ENCODE data around the gene SDCCAG8. TPM values are rescaled to one million over a fixed set of nuclear protein-coding genes. Genes with fewer than 3 reads are reported as not detected.
A peak's percentile ranks its signal among the peaks of the same experiment; 100 is the strongest.

Gene SDCCAG8
- total and polyA plus RNA-seq, 2 experiments from 2014 or later, result 23.3 to 38.5 TPM

- DNase-seq (ENCODE audit: low read depth in 1 of 2, low spot score in 1 of 2), result no peak
- Histone ChIP-seq H3K27me3 (no peaks in the 10 kb centered on the region), H3K9me3 (ENCODE audit: low read depth) (no peaks in the 10 kb centered on the region), H3K27ac (no peak overlapping the region), H3K4me3 (no peak overlapping the region), H3K36me3 (no peaks in the 10 kb centered on the region), H3K4me1 (ENCODE audit: low read depth) (peaks cover 8% of the 10 kb centered on the region)
- no peak for TF ChIP-seq CTCF (IDR thresholded peaks at IDR 0.05; ENCODE audit: low read depth, low read length)
These were observed 4.5 kb downstream of the SDCCAG8 start for GRCh38 chr1:243260221-243260880.

- H3K4me1 ChIP-seq (ENCODE audit: low read depth), result peaks cover 8% of the 10 kb centered on the region
- no peaks in the 10 kb centered on the region for H3K36me3 ChIP-seq
- no peak overlapping the region for H3K27ac ChIP-seq
- H3K4me3 ChIP-seq, result no peak overlapping the region
- peak in 1 of 2 donors; percentile 52 for DNase-seq (ENCODE audit: low read depth in 1 of 2, low spot score in 1 of 2)
- no peaks in the 10 kb centered on the region for H3K27me3 ChIP-seq
- no peak for TF ChIP-seq CTCF (IDR thresholded peaks at IDR 0.05; ENCODE audit: low read depth, low read length)
- no peaks in the 10 kb centered on the region for H3K9me3 ChIP-seq (ENCODE audit: low read depth)
These were observed 5.5 kb downstream of the SDCCAG8 start for GRCh38 chr1:243261390-243261789.

GRCh38 chr1:243264717-243265116, 8.9 kb downstream of the SDCCAG8 start:
- Histone ChIP-seq H3K27me3 (no peaks in the 10 kb centered on the region), H3K9me3 (ENCODE audit: low read depth) (no peaks in the 10 kb centered on the region), H3K36me3 (no peaks in the 10 kb centered on the region), H3K4me1 (ENCODE audit: low read depth) (peaks cover 9% of the 10 kb centered on the region), H3K27ac (no peak overlapping the region), H3K4me3 (no peak overlapping the region)
- no peak for TF ChIP-seq CTCF (IDR thresholded peaks at IDR 0.05; ENCODE audit: low read depth, low read length)
- DNase-seq (ENCODE audit: low read depth in 1 of 2, low spot score in 1 of 2), result peak in 1 of 2 donors; percentile 87

- Histone ChIP-seq H3K4me3 (no peak overlapping the region), H3K9me3 (ENCODE audit: low read depth) (no peaks in the 10 kb centered on the region), H3K36me3 (no peaks in the 10 kb centered on the region), H3K27ac (no peak overlapping the region), H3K4me1 (ENCODE audit: low read depth) (peaks cover 16% of the 10 kb centered on the region), H3K27me3 (no peaks in the 10 kb centered on the region)
- no peak for TF ChIP-seq CTCF (IDR thresholded peaks at IDR 0.05; ENCODE audit: low read depth, low read length)
- no peak for DNase-seq (ENCODE audit: low read depth in 1 of 2, low spot score in 1 of 2)
These were observed 10.4 kb downstream of the SDCCAG8 start for GRCh38 chr1:243266231-243266630.

- H3K36me3 ChIP-seq, result no peaks in the 10 kb centered on the region
- no peaks in the 10 kb centered on the region for H3K27me3 ChIP-seq
- peak in 1 of 2 donors; percentile 71 for DNase-seq (ENCODE audit: low read depth in 1 of 2, low spot score in 1 of 2)
- H3K27ac ChIP-seq, result no peak overlapping the region
- peaks cover 19% of the 10 kb centered on the region for H3K4me1 ChIP-seq (ENCODE audit: low read depth)
- TF ChIP-seq CTCF (IDR thresholded peaks at IDR 0.05; ENCODE audit: low read depth, low read length), result no peak
- no peak overlapping the region for H3K4me3 ChIP-seq
- H3K9me3 ChIP-seq (ENCODE audit: low read depth), result no peaks in the 10 kb centered on the region
These were observed 11.6 kb downstream of the SDCCAG8 start for GRCh38 chr1:243267471-243267880.
